ENCODE data around the gene P4HA2.

P4HA2 gene

DNA sequence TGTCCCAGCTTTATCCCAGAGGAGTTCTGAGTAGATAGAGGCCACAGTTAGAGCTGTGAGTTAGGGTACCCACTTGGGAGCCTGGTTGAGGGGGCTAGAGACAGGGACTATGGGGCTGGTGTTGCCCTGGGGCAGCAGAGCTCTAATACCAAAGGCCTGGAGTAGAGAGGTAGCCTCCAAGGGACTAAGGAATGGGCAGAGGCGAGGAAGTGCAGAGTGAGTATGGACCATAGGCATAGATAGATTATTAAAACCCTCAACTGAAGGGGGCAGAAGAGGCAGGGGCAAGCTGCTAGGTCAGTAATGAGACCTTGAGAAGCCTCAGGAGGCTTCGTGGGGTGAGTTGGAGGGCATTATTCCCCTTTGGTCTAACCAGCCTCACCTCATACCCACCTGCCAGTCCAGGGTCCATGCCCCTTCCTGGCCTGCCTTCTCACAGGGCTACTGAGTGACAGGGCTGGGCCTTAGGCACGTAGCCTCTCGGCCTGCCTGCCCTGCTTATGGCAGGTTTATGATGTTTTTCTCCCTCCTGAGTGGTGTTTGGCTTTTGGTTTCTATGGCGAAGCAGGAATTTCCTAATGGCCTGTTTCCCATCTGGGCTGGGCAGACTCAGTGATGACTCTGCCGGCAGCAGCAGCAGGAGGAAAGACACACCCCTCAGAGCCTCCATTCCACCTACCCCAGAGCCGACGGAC, 37.8 kb upstream of the P4HA2 start:
- intact Hi-C loops (cut with DNase I): no loop called here
- peak in 1 of 10 donors; percentile 67 for DNase-seq

- intact Hi-C loops (cut with DNase I): no loop called here
- DNase-seq: peak in 1 of 10 donors; percentile 38
Observed at GRCh38 chr5:132264546-132265335, 37.1 kb upstream of the P4HA2 start.

DNA sequence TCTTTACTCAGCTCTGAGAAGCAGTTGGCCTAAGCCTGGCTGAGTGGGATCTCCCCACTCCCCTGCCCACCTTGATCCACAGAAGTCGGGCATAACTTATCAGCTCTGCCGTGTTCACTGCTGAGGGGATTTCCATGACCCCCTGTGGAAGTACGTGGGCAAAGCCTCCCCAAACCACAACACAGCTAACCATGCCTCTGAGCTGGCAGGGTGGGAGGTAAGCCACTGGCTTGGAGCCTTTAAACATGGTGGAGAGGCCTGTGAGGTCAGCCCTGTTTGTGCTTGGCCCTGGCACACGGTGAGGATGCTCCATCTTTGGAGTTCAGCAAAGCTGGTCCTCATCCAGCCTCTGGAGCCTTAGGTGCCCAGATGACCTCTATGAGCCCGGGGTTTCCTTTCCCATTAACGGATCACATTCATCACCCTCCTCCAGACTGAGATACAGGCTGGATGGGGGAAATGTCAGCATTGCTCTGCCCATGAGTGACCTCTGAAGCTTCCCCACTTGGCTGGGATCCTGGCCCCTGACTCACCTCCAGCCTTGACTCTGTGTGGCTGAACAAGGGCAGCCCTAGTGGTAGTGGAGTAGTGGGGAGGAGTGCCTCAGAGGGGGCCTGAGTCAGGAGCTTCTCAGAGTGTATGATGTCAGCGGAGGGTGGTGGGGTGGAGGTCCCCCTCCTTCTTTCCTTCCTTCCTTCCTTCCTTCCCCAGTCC, 36.1 kb upstream of the P4HA2 start:
- peak in 2 of 10 donors; percentile 32 to 37 for DNase-seq
- intact Hi-C loops (cut with DNase I): no loop called here

- DNase-seq: no peak
- intact Hi-C loops (cut with DNase I): no loop called here
Observed at GRCh38 chr5:132262882-132263547, 35.4 kb upstream of the P4HA2 start.

DNA sequence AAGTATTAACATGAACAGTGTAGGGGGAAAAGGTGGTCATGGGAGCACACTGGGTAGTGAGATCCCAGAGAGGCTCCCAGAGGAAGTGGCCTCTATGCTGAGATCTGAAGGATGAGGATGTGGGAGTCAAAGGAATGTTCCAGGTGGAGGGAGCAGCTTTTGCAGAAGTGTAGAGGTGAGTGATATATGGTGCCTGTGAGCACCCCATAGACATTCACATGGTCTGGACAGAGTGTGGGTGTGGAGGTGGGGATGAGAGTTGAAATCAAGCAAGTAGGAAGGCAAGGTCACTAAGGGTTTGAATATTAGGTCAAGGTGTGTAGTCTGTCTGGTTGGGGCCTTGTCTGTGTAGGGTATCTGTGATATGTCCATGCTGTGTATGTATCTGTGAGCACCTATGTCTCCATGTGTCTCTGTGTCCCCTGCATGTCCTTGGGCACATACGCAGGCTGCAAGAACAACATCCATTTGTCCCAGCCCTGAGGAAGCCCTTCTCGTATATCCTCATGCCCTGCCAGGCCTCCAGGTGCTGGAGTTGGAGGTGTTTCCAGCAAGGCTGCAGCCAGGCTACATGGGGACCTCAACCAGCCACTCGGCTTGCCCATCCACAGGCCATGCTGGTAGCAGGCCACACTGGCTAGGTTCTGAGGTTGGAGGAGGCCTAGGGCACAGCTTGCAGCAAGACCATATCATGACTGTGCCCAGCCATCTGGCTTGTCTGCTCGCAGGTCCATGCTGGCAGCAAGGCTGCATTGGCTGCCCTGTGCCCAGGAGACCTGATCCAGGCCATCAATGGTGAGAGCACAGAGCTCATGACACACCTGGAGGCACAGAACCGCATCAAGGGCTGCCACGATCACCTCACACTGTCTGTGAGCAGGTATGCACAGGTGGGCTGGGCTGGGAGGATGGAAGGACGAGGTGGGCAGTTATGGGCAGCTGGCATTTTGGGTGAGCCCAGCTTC, 34.5 kb upstream of the P4HA2 start:
- intact Hi-C loops (cut with DNase I): no loop called here
- peak in 2 of 10 donors; percentile 11 to 67 for DNase-seq

GRCh38 chr5:132260714-132261551, 33.3 kb upstream of the P4HA2 start:
- peak in 9 of 10 donors; percentile 27 to 93 (median 56) for DNase-seq
- intact Hi-C loops (cut with DNase I): no loop called here

GRCh38 chr5:132260051-132260450, 32.4 kb upstream of the P4HA2 start:
- intact Hi-C loops (cut with DNase I): no loop called here
- peak in 6 of 10 donors; percentile 14 to 89 (median 72) for DNase-seq

GRCh38 chr5:132259069-132259851, 31.6 kb upstream of the P4HA2 start:
- intact Hi-C loops (cut with DNase I): no loop called here

DNA sequence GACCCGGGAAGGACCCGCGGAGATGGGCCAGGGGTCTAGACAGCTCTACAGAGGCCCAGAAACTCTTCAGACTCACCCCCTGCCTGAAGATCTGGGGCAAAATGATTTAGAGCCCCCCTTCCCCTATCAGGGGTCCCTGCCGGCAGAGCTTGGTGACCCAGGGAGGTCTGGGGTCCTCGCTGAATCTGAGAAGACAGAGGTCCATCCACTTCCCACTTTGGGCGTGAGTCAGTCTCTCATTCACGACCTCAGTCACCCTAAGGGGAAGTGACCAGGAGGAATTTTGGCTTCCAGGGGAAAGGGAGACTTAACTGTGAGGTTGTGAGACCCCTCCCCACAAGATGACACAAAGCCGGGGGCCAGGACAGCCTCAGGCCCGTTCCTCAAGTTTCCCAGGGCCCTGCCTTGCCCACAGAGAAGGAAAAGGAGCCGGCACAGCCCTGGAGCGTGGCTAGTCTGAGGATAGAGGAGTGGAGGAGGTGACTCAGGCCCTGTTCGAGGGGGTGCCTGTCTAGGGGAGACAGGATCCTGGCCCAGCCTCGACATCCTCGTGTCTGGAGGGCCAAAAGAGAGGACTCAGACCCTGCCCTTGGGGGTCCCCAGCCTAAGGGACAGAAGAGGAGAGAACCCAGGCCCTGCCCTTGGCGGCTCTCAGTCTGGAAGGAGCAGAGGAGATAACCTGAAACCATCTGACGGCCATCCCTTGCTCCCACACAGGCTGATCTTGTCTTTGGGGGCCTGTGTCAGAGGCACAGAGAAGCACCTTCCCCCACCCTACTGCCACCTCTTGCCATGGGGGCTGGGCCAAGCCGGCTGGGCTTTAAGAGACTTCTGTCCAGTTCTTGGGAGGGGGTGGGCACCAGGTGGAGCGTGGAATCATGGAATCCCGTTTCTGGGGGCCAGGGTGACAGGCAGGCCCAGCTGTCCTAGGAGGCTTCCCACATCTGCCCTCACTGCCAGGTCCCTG, 30.7 kb upstream of the P4HA2 start:
- peak in 2 of 10 donors; percentile 15 to 83 for DNase-seq
- intact Hi-C loops (cut with DNase I): no loop called here

More at GRCh38 chr5:132259069-132259851, 31.6 kb upstream of the P4HA2 start:
- DNase-seq: peak; percentile 34 to 96 (median 67)

- intact Hi-C loops (cut with DNase I): no loop called here
- DNase-seq: peak in 2 of 10 donors; percentile 11 to 83
Observed at GRCh38 chr5:132257131-132258101, 29.8 kb upstream of the P4HA2 start, which contains the start of gene PDLIM4. Gene PDLIM4 (plus strand): TSS chr5:132257696. CDS start chr5:132257735, 39 bp downstream.

DNA sequence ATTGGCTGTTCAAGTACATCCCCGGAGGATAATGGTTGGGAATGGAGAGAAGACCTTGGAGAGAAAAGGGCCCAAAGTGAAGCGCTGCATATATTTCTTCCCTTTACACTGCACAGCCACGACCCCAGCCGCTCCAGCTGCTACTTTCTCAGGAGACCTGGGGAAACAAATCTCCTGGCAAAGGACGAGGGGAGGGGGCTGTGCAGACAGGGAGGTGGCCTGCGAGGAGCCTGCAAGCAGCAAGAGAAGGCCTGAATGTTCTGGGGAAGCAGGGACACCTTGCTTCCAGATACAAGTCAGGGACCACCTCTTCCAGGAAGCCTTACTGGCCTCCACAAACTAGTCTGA, 29.1 kb upstream of the P4HA2 start:
- intact Hi-C loops (cut with DNase I): no loop called here
- peak in 1 of 10 donors; percentile 27 for DNase-seq

DNA sequence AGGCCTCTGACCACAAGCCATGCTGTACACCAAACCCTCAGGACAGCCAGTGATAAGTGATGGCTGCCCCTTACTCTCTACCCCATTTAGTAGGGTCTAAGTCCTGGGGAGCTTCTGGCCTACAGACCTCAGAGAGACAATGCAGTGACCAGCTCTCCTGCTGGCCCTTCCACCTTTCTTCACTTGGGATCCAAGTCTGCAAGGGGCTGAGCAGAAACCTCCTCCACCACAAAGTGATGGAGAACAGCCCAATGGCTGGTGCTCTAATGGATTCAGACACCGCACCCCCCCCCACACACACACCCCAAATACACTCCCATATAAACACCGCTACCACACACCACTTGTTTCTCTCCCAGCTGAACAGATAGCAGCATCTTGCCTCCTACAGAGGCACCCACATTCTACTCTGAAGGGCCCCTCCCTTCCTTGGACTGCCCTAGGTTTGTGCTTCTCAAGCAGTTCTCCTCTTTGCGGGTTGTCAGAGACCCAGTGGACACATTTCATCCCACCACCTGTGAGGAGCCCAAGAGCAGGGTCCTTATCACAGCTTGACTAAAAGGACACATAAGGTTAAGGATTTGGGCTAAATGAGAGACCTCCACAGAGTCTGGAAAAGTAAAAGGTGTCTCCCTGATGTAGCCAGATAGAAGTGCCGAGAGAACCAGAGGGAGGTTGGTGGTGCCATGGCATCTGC, 28.6 kb upstream of the P4HA2 start:
- intact Hi-C loops (cut with DNase I): no loop called here
- peak in 2 of 10 donors; percentile 3 to 12 for DNase-seq

DNA sequence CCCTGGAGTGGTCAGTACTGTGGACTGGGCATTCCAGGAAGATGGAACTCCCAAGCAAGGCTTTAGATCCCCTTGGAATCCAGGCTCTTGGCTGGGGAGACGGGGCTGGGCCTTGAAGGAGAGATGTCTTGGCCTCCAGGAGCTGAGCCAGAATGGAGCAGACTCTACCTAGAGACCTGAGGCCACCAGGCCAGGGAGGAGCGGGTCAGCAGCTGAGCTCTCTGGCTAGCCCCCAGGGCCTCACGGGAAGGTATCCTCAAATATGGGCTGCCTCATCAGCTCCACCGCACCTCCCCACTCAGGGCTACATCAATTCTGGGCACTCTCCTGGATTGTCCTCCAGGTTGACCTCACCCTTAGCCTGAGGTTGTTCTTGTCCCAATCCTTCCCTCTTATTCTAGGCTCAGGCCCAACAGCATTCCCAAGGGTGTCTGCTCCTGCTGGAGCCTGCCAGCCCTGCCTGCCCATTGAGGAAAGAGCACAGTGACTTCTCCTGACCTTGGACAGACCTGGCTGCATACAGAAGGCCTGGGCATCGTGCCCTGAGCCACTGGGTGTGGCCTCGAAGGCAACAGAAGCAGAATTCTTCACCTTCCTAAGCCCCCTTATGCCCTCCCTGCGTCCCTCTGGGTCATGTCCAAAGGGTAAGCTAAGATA, 26.8 kb upstream of the P4HA2 start:
- intact Hi-C loops (cut with DNase I): no loop called here
- DNase-seq: peak in 2 of 10 donors; percentile 4 to 63

Data from posterior cingulate gyrus (tissue), 11 donors.